Renal cortex interstitium (tissue), 15 donors: ENCODE results near the gene TNFAIP2. TPM values are rescaled to one million over a fixed set of nuclear protein-coding genes. Genes with fewer than 3 reads are reported as not detected.

Source experiments
- DNase-seq, 11 donors: peaks; one replicate each; pipeline ENCODE4 v3.0.0-alpha.2; 2013; ENCODE audit warnings: low read depth in 9 of 11, low spot score in 4 of 11; ENCODE audit errors: extremely low read depth in 1 of 11
- long read RNA-seq, 16 experiments: transcript quantifications; one replicate each; lab custom pipeline, GENCODE V29; 2026
- polyA plus RNA-seq, 3 donors: library from polyadenylated mRNA; unstranded; fragments of 120-200 nt; gene quantifications; one replicate each; pipeline ENCODE4 v1.2.1, GENCODE V29; 2013; ENCODE audit not compliant: insufficient read length in 3 of 3

TNFAIP2 gene, protein sequence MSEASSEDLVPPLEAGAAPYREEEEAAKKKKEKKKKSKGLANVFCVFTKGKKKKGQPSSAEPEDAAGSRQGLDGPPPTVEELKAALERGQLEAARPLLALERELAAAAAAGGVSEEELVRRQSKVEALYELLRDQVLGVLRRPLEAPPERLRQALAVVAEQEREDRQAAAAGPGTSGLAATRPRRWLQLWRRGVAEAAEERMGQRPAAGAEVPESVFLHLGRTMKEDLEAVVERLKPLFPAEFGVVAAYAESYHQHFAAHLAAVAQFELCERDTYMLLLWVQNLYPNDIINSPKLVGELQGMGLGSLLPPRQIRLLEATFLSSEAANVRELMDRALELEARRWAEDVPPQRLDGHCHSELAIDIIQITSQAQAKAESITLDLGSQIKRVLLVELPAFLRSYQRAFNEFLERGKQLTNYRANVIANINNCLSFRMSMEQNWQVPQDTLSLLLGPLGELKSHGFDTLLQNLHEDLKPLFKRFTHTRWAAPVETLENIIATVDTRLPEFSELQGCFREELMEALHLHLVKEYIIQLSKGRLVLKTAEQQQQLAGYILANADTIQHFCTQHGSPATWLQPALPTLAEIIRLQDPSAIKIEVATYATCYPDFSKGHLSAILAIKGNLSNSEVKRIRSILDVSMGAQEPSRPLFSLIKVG
- 10 to 100 TPM; 22.8 to 38.0 (median 31.7) TPM for polyA plus RNA-seq
- long read RNA-seq, donor 1: 0 reads
- long read RNA-seq, donor 2: 0 reads
- long read RNA-seq, donor 3: 0 reads
- long read RNA-seq, donor 4, full-length matches to known transcripts: 3 of 71 reads
- long read RNA-seq, donor 4, partial matches to known transcripts: 68 of 71 reads
- long read RNA-seq, donor 4, other reads (novel, unspliced or antisense): 0 of 71 reads
- long read RNA-seq, donor 5: 0 reads
- long read RNA-seq, donor 6: 0 reads
- long read RNA-seq, donor 7: 0 reads
- long read RNA-seq, donor 8: 0 reads
- long read RNA-seq, donor 9: 0 reads
- long read RNA-seq, donor 10: 0 reads
- long read RNA-seq, donor 11, partial matches to known transcripts: 0 of 1 reads
- long read RNA-seq, donor 11, other reads (novel, unspliced or antisense): 0 of 1 reads
- long read RNA-seq, donor 12: 0 reads
- long read RNA-seq, donor 13: 0 reads
- long read RNA-seq, donor 14: 0 reads
- long read RNA-seq, donor 15: 0 reads
- long read RNA-seq, donor 16, full-length matches to known transcripts: 1 of 1 reads
- long read RNA-seq, donor 16, partial matches to known transcripts: 0 of 1 reads
- long read RNA-seq, donor 16, other reads (novel, unspliced or antisense): 0 of 1 reads

- no peak for DNase-seq
These were observed at the start of gene TNFAIP2 for GRCh38 chr14:103122947-103123633. Gene TNFAIP2 (plus strand): TSS chr14:103123461. CDS start chr14:103126458, 2,997 bp downstream.

DNA sequence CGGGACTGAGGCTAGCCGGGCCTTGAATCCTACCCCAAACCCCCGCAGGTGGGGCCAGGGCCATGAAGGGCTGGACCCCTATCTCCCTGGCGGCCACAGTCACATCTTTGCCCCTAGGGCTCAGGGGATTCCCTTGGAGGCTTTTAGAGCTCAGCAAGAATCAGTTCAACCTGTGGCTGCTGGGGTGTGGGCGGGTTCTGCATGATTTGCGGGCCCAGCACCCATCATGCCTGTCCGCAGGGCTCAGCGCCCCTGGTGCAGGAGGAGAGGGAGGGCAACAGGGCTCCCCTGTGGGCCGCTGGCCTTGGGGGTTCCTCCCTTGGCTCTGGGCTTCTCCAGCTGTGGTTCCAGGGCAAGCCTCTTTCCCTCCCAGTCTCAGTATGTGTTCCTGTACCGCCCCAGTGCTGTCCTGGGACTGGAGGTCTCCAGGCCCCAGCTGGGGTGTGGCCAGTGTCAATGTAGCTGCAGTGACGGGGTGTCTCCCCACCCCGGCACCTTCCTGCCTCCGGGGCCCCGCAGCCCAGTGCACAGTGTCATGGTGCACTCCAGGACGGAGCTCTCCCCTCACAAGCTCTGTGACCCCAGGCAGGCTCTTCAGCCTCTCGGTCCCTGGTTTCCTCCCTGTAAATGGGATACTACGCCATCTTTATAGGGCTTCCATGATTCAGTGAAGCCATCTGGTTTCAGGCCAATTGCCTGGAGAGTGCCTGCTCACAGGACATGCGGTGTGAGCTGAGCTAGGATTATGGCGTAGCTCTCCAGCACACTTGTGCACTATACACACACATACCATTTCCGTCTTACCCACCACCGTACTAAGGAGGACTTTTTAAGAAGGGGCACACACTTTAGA lies 49.2 kb upstream of the TNFAIP2 start:
- no peak for DNase-seq

GRCh38 chr14:103074729-103075367 lies 48.4 kb upstream of the TNFAIP2 start:
- no peak for DNase-seq

GRCh38 chr14:103078420-103078749 lies 44.9 kb upstream of the TNFAIP2 start:
- peak in 4 of 11 donors; percentile 69 to 77 (median 70) for DNase-seq

DNA sequence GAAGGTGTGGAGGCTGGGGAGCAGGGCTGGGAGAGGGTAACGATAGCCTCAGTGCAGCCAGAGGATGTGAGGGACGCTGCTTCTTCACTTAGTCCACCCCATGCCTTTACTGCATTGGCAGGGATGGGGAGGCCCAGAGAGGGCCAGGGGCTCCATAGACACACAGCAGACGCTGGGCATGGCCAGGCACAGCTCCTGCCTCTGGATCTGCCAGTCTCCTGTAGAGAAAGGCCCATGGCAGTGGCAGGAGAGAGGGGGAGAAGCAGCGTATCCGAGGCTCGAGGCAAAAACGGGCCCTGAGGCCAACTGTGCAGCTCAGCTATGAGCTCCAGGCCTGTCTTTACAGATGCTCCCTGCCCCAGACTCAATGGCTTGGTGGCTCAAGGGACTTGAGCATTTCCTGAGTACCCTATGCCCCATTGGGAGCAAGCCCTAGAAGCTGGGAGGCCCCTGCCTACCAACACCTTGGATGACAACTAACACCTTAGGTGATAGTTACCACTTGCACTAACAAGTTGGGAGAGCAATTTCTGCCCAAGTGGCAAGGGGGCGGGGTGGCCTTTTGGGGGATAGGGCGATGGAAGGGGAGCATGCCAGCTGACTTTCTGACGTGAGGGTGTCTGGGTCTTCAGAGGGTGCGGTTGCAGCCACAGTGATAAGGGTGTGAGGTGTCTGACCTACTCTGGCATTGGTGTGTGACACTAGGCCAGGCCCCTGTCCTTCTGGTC lies 44.2 kb upstream of the TNFAIP2 start:
- no peak for DNase-seq

DNA sequence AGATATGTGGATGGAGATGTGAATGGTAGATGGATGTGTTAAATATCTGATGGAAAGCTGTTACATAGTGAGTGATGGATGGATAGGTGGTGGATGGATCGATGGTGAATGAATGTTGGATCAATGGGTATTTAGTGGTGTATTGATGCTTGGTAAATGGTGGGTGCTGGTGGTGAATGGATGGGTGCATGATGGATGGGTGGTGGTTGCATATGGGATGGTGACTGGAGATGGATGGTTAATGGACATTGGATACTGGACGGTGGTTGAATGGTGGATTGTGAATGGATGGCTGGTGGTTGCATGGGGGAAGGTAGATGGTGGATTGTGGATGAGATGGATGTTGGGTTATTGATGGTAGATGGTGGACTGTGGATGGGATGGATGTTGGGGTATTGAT lies 41.3 kb upstream of the TNFAIP2 start:
- DNase-seq: no peak

DNA sequence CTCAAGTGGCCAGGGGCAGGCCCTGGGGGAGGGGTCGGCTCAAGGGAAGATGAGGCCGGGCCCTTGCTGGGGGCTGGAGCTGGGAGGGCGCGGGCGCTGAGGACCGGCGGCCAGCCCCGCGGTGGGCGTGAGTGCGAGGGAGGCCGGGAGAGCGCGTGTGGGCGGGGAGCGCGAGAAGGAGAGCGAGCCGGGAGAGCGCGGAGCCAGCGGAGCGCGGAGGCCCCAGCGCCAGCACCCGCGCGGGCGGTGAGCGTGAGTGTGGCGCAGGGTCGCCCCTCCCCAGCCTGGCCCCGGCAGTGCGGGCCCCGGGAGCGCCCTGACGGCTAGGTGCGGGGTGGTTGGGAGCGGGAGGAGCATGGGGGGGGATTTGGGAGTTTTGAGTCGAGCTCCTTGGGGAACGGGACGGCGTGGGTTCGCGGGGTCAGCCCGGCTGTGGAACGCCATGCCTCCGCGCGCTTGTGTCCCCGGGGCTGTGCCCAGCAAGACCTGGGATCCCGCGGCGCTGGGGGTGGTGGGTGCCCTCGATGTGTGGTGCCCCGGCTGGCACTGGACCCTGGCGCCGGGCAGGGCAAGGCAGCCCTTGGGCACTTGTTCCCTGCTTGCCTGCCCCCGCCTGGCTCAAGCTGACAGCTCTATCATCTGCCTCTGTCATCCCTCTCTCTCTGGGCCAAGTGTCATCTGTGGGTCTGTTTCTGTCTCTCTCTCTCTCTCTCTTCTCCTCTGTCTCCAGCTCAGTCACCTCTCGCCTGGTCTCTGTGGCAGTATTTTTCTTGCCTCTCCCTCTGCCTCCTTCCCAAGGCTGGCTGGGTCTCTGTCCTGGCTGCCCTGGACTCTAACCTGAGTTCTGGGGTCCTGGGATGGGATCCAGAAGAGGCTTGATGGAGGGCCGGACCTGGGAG lies 39.0 kb upstream of the TNFAIP2 start, which contains the start of gene LBHD2:
LBHD2 (plus strand) TSS at position 190 of the 899 bp plus-strand sequence. CDS start 1,803 bp downstream, outside the sequence.
- DNase-seq: no peak

GRCh38 chr14:103085106-103086091 lies 37.9 kb upstream of the TNFAIP2 start:
- no peak for DNase-seq

- DNase-seq: no peak
These were observed 36.4 kb upstream of the TNFAIP2 start for GRCh38 chr14:103086771-103087342.

GRCh38 chr14:103087343-103087835 lies 35.9 kb upstream of the TNFAIP2 start:
- no peak for DNase-seq

DNA sequence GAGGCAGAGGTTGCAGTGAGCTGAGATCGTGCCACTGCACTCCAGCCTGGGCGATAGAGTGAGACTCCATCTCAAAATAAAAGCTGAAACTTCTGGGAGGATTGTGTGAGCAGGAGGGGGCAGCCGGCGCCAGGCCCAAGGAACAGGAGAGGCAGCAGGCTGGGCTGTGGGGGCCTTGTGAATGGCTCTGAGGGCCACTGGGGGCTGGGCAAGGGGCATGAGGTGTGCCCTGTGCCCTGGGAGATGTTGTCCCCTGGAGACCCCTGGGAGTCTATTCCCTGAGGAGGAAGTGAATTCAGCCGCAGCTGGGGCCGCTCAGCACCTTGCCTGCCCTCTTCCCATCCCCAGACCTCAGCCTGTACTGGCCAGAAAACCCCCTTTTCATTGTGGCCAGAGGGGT lies 34.3 kb upstream of the TNFAIP2 start:
- DNase-seq: no peak

DNA sequence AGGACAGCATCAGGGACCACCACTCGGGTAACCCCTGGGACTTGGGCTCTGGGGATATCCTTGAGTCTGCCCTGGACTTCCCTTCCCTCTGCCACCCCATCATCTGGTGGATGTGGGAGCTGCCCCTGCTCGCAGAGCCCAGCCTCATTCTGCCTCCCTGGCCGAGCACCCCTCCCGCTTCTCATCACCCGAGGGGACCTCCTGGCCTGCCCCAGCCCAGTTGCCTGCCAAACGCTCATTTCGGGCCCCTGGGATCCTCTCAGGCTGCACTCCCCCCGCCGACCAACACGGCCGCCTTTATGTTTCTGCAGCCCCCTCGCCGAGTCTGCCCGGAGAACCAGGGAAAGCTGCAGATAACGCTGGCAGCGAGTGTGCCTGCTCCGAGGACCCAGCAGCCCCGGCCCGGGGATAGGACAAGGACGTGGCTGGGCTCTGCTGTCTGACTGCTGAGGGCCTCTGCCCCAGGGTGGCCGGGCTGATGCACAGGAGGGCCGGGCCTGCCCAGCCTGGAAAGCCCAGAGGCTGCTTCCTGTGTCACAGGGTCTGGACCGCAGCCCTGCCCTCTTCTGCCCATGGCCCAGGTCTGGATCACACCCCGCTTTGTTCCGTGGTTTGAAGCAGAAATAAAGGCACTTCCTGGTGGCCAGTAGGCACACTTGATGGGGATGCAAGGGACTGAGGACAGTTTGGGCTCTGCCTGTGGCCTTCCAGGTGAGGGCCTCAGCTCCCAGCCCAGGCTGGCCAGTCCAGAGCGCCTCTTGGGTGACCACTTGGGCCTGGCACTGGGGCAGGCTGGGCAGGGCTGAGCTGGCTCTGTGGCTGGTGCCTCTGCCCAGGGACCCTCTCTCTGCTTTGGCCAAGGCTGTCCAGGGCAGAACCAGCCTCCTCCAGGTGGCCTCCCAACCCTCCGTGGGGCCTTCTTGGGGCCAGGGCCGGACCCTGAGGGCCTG lies 33.6 kb upstream of the TNFAIP2 start:
- no peak for DNase-seq

- no peak for DNase-seq
These were observed 32.7 kb upstream of the TNFAIP2 start for GRCh38 chr14:103090481-103091020.
